GDM1 (cell line): ENCODE data around the gene LRRC56.
A peak's percentile ranks its signal among the peaks of the same experiment; 100 is the strongest.

Experiments used
- DNase-seq: peaks from one replicate; lab custom pipeline; 2025; lab: John Stamatoyannopoulos, UW

LRRC56 gene

GRCh38 chr11:536841-537621, at the start of gene LRRC56:
LRRC56 (plus strand) TSS chr11:537527; CDS start chr11:540685, 3,158 bp downstream.
- DNase-seq = peak; percentile 89

- DNase-seq = no peak
Observed at GRCh38 chr11:487571-488021, 49.7 kb upstream of the LRRC56 start.

- DNase-seq = no peak
Observed at GRCh38 chr11:488062-488461, 49.3 kb upstream of the LRRC56 start.

- no peak for DNase-seq
Observed at GRCh38 chr11:488579-488978, 48.7 kb upstream of the LRRC56 start.

- DNase-seq = no peak
Observed at GRCh38 chr11:488992-489391, 48.3 kb upstream of the LRRC56 start.

GRCh38 chr11:489610-490185, 47.6 kb upstream of the LRRC56 start:
- no peak for DNase-seq

GRCh38 chr11:490186-490929, 47.0 kb upstream of the LRRC56 start:
- no peak for DNase-seq

GRCh38 chr11:490930-491260, 46.4 kb upstream of the LRRC56 start:
- no peak for DNase-seq

GRCh38 chr11:491358-491757, 46.0 kb upstream of the LRRC56 start:
- DNase-seq = no peak

- no peak for DNase-seq
Observed at GRCh38 chr11:492427-493226, 44.7 kb upstream of the LRRC56 start.

GRCh38 chr11:494761-495536, 42.4 kb upstream of the LRRC56 start:
- DNase-seq = no peak

GRCh38 chr11:495537-495931, 41.8 kb upstream of the LRRC56 start:
- no peak for DNase-seq

- DNase-seq = no peak
Observed at GRCh38 chr11:496834-497564, 40.3 kb upstream of the LRRC56 start.

- DNase-seq = no peak
Observed at GRCh38 chr11:497565-498296, 39.6 kb upstream of the LRRC56 start.

- no peak for DNase-seq
Observed at GRCh38 chr11:498297-499181, 38.8 kb upstream of the LRRC56 start.

- DNase-seq = no peak
Observed at GRCh38 chr11:499201-500076, 37.9 kb upstream of the LRRC56 start.

- no peak for DNase-seq
Observed at GRCh38 chr11:501001-501682, 36.2 kb upstream of the LRRC56 start.
